Right cardiac atrium (tissue), 5 donors: ENCODE results near the gene NCOA5. TPM values are rescaled to one million over a fixed set of nuclear protein-coding genes. Genes with fewer than 3 reads are reported as not detected.

Source experiments
- ATAC-seq, 2 donors: fragments of 200-7000 bp; cut with Tn5 transposase; one replicate each; pipeline versions ENCODE4 v1.8.0 to v1.9.1; 2020; ENCODE audit warnings: moderate library complexity in 2 of 2, mild to moderate bottlenecking in 1 of 2
- DNase-seq, 3 donors: peaks; one replicate each; pipeline ENCODE4 v3.0.0-alpha.2; 2020
- H3K27ac ChIP-seq: one replicate; pipeline ENCODE4 v1.5.1; 2013; ENCODE audit warnings: mild to moderate bottlenecking, low read length, control low read depth, moderate library complexity
- H3K27me3 ChIP-seq: one replicate; pipeline ENCODE4 v1.6.1; 2013; ENCODE audit not compliant: control insufficient read depth, insufficient read depth
- H3K4me1 ChIP-seq: one replicate; pipeline ENCODE4 v1.6.1; 2013; ENCODE audit warnings: low read length; ENCODE audit not compliant: control insufficient read depth, insufficient read depth
- H3K4me3 ChIP-seq: one replicate; pipeline ENCODE4 v1.5.1; 2013; ENCODE audit warnings: low read length, control low read depth
- H3K9me3 ChIP-seq: one replicate; pipeline ENCODE4 v1.6.1; 2013; ENCODE audit warnings: low read length; ENCODE audit not compliant: control insufficient read depth
- WGBS: extraction: QIAGEN DNeasy Blood & Tissue Kit; methylation state at CpG from one replicate; pipeline ENCODE4 v1.1.7; 2013; 5-methylcytosine and 5-hydroxymethylcytosine counted together
- intact Hi-C, 4 donors: fragments of 100-400 bp; cut with DNase I; formaldehyde crosslinking; loops; one replicate each; pipeline versions ENCODE4 v1.11.0 to v1.14.0; 2022 to 2023
- polyA plus RNA-seq: library from polyadenylated mRNA; stranded (reverse); fragments of 200-250 nt; gene quantifications from one replicate; pipeline ENCODE4 v1.2.3, GENCODE V29; 2013
- total RNA-seq, 4 donors: library from RNA; stranded (reverse); fragmentation: NEBNext Ultra II Directional; extraction: Animal tissue kit (Norgen Biotek cat#: 25700); gene quantifications; one replicate each; pipeline ENCODE4 v1.2.1, GENCODE V29; 2021
- donor health status: healthy with polysubstance abuse.
- donor health status: DM: no; HTN: yes; CAD: no.
- donor health status: DM: no; HTN: no; CAD: no.
- donor health status: DM: no; HTN: yes; CAD: no; lungs with severe emphysema.
- donor health status: DM: yes; HTN: yes; CAD: no.

Gene NCOA5
- total and polyA plus RNA-seq, 5 donors = 9.5 to 26.1 (median 20.4) TPM

DNA sequence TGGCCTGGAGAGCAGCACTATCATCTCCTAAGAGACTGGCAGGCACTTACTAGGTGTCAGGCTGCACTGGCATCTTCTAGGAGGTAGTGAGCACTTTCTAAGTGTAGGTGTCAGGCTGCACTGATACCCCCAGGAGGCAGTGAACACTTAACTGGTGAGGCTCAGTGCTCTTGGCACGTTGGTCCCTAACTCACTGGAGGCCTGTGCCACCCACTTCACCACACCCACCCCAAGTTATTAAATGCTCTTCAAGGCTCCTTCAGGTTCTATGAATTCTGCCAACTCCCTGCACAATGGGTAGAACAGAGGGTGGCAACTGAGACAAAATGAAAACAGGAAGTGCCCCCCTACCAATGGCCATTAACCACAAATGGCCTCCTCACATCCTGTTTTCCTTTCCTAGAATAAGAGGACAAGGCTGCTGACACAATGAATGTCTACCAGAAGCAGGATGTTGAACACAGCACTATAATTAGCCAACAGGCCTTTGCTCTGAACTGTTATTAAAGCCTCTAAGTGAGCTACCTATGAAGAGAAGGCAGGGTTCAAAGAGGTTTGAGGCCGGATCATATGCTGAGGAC lies 29.4 kb downstream of the NCOA5 start:
- peaks cover 6% of the 10 kb centered on the region for H3K4me1 ChIP-seq
- H3K9me3 ChIP-seq = no peaks in the 10 kb centered on the region
- WGBS = 49% methylated on average over 2 of the region's 2 CpGs
- H3K4me3 ChIP-seq = no peak overlapping the region
- no peak for ATAC-seq
- intact Hi-C loops = no loop called here
- H3K27me3 ChIP-seq = no peaks in the 10 kb centered on the region
- DNase-seq = no peak
- no peak overlapping the region for H3K27ac ChIP-seq

DNA sequence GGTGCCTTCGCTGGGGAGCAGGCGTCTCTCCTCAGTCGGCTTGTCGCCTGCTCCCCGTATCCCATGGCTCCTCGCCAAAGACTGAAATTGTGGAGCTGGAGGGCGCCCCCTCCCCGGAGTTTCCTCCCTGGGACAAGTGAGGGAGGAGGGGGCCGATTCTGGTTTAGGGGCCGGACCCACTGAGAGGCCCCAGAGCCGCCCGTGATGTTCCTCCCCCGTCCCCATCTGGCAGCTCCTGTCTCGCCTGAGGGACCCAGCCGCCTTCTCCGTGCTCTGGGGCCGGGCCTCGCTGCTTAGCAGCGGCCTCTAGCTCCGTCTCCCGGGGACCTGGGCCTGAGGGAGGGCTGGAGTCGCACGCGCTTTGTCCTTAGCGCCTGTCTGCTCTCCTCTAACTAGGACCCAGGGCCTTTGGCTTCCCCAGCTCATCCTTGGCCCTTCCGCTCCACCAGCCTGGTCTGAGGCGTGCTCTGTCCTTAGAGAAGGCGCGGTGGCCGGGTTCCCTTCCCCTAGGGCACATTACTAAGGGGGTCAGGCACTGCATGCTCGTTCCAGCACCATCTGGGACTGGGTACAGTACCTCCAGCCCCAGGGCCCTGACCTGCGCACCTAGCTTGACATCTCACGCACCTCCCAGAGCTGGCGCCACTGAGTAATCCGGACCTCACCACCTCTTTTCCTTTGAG lies 31.0 kb downstream of the NCOA5 start:
- Histone ChIP-seq H3K27me3 (no peaks in the 10 kb centered on the region), H3K9me3 (no peaks in the 10 kb centered on the region), H3K27ac (no peak overlapping the region), H3K4me3 (no peak overlapping the region), H3K4me1 (peaks cover 6% of the 10 kb centered on the region)
- intact Hi-C loops = no loop called here
- DNase-seq (peak in 1 of 3 donors; percentile 55), ATAC-seq (peak; percentile 8 to 36)
- WGBS = 16% methylated on average over 35 of the region's 35 CpGs

DNA sequence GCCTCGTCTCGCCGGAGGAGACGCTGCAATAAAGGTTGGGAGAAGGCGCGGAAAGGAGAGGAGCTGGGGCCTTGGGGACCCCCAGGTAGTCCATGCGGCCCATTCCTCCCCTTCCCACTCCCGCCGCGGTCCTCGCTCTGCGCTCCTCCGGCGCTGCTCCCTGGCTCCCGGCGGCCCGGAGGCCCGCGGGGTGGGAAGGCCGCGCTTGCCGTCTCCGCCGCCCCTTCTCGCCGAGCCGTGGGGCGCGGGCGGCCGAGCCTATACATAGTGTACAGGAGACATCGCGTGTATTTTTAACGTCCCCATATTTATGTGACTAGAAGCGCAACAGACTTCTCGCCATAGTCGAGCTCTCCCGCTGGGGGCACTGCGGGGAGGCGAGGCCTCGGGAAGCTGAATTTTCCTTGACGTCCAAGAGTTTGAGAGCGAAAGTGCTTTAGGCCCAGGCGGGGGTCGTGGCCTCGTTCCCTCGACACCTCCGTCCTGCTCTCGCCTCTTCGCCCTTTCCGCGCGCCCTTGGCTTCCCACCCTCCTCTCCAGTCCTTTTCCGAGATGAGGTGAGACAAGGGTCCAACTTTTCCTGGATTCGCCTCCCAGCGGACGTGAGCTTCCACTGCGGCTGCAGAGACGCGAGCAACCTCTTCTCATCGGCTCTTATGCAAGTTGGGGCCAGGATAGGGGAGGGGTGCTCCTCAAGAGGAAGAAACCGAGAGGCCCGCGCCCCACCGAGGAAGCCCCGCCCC lies 31.7 kb downstream of the NCOA5 start:
- ATAC-seq = peak; percentile 44 to 60
- H3K4me1 ChIP-seq = peaks cover 6% of the 10 kb centered on the region
- 5% methylated on average over 66 of the region's 66 CpGs for WGBS

DNA sequence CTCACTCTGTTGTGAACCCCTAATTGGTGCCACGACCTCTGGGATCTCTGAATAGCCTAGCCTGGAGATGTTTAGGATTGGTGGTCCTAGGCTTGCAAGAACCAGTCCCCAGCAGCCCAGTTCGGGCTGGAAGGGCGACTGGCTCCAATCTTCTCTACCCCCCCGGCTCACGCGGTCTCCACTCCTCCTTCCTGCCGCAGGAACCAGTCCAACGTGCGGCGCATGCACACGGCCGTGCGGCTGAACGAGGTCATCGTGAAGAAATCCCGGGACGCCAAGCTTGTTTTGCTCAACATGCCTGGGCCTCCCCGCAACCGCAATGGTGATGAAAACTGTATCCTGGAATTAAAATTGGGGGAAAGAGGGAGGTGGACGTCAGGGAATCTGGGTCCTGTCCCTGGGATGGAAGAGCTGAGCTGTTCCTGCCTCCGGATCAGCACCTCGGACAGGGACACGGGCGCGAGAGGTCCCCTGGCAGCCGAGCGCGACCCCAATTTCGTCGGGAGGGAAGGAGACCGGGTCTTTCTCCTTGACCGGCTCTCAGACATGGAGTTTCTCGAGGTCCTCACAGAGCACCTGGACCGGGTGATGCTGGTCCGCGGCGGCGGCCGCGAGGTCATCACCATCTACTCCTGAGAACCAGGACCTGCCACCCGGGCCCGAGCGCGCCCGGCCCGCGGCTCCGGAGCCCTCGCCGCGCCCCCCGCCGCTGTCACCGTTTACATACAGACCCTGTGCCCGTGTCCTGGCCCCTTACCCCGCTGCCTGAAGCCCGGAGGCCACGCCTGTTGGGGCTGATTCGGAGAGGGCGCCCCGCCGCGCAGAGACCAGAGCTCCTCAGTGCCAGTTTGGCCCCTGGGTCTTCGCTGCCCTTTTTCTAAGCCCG lies 32.5 kb downstream of the NCOA5 start:
- ATAC-seq = peak; percentile 25 to 39

More for the DNA sequence above, 31.7 kb downstream of the NCOA5 start:
- intact Hi-C loops = no loop called here
- Histone ChIP-seq H3K4me3 (peak overlapping the region; percentile 3), H3K27ac (no peak overlapping the region), H3K27me3 (no peaks in the 10 kb centered on the region), H3K9me3 (no peaks in the 10 kb centered on the region)
- DNase-seq = peak; percentile 54 to 85 (median 83)

DNA sequence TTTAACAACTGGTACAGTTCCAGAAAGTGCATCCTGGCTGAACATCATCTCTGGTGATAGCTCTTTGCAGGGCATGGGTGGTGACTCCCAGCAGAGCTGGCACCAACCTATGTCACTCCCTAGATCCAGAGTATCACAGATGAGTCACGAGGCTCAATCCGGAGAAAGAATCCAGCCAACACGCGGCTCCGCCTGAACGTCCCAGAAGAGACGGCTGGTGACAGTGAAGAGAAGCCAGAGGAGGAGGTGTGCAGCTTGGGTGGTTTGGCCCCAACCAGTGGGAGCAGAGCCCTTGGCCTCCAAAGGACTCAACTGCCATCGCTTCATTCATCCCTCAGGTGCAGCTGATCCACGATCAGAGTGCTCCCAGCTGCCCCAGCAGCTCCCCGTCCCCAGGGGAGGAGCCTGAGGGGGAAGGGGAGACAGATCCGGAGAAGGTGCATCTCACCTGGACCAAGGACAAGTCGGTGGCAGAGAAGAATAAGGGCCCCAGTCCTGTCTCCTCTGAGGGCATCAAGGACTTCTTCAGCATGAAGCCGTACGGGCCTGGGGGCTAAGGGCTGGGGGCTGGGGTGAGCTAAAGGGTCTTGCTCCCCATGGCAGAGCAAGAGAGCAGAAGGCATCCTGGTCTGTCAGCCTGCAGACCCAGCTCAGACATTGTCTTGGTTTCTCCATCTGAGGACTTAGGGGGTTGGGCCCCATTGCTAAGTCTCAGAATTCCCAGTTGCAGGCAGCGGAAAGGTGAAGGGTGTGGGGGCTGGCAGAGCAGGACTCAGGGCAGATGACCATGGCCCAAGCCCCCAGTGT lies 33.5 kb downstream of the NCOA5 start:
- intact Hi-C loops = no loop called here
- Histone ChIP-seq H3K4me1 (peaks cover 6% of the 10 kb centered on the region), H3K27me3 (no peaks in the 10 kb centered on the region), H3K27ac (no peak overlapping the region), H3K9me3 (no peaks in the 10 kb centered on the region), H3K4me3 (no peak overlapping the region)
- no peak for ATAC-seq
- 74% methylated on average over 15 of the region's 15 CpGs for WGBS
- no peak for DNase-seq

More for the DNA sequence above, 32.5 kb downstream of the NCOA5 start:
- WGBS = 14% methylated on average over 65 of the region's 65 CpGs
- Histone ChIP-seq H3K27ac (no peak overlapping the region), H3K4me1 (peaks cover 6% of the 10 kb centered on the region), H3K4me3 (no peak overlapping the region), H3K27me3 (no peaks in the 10 kb centered on the region), H3K9me3 (no peaks in the 10 kb centered on the region)
- DNase-seq = peak; percentile 62 to 87 (median 84)
- intact Hi-C loops = no loop called here

DNA sequence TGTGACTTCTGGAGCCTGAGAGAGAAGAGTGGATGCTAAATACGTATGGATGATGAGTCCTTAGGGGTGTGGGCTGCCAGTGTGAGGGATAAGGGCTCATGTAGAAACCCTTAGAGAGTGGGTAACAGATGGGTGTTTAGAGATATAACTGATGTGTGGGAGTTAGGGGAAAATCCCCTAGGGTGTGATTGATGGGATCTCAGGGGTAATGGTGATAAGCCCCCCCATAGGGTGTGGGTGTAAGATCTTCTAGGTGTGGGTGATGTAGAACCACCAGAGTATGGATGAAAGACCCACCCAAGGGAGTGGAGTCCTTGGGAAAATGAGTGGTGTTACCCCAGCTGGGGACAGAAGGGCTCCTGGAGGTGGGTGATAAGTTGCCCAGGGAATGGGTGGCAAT lies 34.5 kb downstream of the NCOA5 start:
- H3K27ac ChIP-seq = no peak overlapping the region
- H3K27me3 ChIP-seq = no peaks in the 10 kb centered on the region
- ATAC-seq (no peak), DNase-seq (no peak)
- no peaks in the 10 kb centered on the region for H3K9me3 ChIP-seq
- H3K4me1 ChIP-seq = peaks cover 6% of the 10 kb centered on the region
- intact Hi-C loops = no loop called here
- no peak overlapping the region for H3K4me3 ChIP-seq
- WGBS = 40% methylated on average over 1 of the region's 1 CpG

DNA sequence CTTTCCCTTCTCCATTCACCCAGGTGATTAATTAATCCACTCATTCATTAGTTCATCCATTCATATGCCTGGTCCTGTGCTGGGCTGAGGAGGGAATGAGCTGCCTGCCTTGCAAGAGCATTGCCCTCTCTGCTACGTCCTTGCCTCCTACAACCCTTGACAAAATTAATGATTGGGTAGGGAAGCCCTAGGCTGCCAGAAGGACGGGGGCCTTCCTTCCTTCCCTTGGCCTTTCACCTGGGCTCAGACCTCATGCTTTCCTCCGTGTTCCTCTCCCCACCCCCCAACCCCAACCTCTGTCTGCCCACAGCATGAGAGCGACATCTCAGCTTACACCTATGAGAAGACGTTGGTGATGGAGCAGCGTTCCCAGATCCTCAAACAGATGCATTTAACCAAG lies 35.2 kb downstream of the NCOA5 start:
- ATAC-seq (no peak), DNase-seq (no peak)
- H3K27me3 ChIP-seq = no peaks in the 10 kb centered on the region
- H3K4me3 ChIP-seq = no peak overlapping the region
- 48% methylated on average over 6 of the region's 6 CpGs for WGBS
- intact Hi-C loops = no loop called here
- peaks cover 6% of the 10 kb centered on the region for H3K4me1 ChIP-seq
- no peak overlapping the region for H3K27ac ChIP-seq
- H3K9me3 ChIP-seq = no peaks in the 10 kb centered on the region

DNA sequence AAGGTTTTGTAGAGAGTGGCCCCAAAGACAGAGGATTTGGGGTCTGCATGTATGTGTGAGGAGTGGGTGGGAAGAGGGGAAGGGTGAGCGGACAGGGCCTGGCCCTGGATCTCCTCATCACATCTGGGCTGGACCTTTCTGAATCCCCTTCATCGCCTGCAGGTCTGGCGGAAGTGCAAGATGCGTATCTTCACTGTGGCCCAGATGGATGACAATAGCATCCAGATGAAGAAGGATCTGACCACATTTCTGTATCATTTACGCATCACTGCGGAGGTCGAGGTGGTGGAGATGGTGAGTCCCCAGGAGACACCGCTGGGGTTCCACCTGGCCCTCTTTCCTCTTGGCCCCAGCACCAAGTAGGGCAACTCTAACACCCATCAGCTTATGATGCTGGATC lies 36.3 kb downstream of the NCOA5 start:
- Histone ChIP-seq H3K27ac (no peak overlapping the region), H3K4me3 (no peak overlapping the region), H3K9me3 (no peaks in the 10 kb centered on the region), H3K27me3 (no peaks in the 10 kb centered on the region), H3K4me1 (peaks cover 6% of the 10 kb centered on the region)
- no peak for DNase-seq
- ATAC-seq = no peak
- intact Hi-C loops = no loop called here
- 89% methylated on average over 8 of the region's 8 CpGs for WGBS

DNA sequence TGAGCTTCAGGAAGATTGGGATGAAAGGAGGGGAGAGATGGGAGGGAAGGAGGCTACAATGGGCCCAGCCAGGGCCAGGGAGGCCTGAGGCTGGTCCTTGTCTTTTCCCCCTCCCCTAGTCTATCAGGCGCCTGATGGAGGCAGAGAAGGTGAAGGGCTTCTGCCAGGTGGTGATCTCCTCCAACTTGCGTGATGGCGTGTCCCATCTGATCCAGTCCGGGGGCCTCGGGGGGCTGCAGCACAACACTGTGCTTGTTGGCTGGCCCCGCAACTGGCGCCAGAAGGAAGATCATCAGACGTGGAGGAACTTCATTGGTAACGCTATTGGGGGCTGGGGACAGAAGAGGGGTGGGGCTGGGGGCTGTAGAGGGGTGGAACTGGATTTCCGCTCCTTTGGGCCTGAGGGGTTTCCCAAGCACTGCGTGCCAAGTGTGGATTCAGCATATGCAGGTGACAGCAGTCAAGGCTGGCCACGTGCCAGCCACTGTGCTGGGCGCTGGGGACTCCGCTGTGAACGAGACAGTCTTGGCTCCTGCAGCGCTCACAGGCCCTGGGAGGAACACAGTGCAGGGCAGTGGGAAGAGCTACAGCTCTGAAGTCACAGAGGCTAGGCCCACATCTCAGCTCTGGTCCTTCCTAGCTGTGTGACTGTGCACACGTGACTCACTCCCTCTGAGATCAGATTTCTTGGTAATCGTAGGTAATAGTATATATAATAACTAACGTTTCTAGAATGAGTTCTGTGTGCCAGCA lies 38.0 kb downstream of the NCOA5 start:
- H3K4me1 ChIP-seq = no peaks in the 10 kb centered on the region
- no peaks in the 10 kb centered on the region for H3K27me3 ChIP-seq
- ATAC-seq (no peak), DNase-seq (no peak)
- intact Hi-C loops = no loop called here
- no peak overlapping the region for H3K4me3 ChIP-seq
- H3K9me3 ChIP-seq = no peaks in the 10 kb centered on the region
- WGBS = 67% methylated on average over 19 of the region's 19 CpGs
- H3K27ac ChIP-seq = no peak overlapping the region

DNA sequence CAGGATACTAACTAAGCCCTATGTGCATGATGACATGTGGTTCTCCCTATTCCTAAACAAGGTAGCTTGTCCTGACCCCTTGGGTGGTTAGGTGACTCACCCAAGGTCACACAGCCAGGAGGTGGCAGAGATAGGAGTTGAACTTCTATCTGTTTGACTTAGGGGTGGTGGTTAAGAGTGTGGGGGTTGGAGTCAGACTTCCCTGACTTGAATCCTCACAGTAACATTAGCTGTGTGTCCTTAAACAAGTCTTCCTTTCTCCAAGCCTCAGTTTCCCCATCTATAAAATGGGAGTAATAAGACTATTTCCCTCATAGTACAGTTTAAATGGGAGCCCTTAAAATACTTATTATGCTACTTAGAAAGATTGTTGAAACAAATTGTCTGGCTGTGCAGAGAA lies 38.9 kb downstream of the NCOA5 start:
- intact Hi-C loops = no loop called here
- Histone ChIP-seq H3K27me3 (no peaks in the 10 kb centered on the region), H3K9me3 (no peaks in the 10 kb centered on the region), H3K27ac (no peak overlapping the region), H3K4me3 (no peak overlapping the region), H3K4me1 (no peaks in the 10 kb centered on the region)
- no peak for DNase-seq
- no peak for ATAC-seq
